HL-60 (cell line): ENCODE results near the gene PSENEN.

ENCODE experiments used
- DNase-seq, 2 experiments: peaks; one replicate each; pipeline ENCODE4 v3.0.0-alpha.2; 2010 to 2020; ENCODE audit warnings: low read depth in 1 of 2, low spot score in 1 of 2
- H3K27ac ChIP-seq: fragments of 250-450 bp; sonication (Bioruptor Pico); replicated peaks from 2 replicates; pipeline ENCODE4 v1.5.1; 2020; ENCODE audit warnings: mild to moderate bottlenecking, moderate library complexity
- H3K27me3 ChIP-seq: fragments of 250-450 bp; sonication (Bioruptor Pico); 2 replicates; pipeline ENCODE4 v1.5.1; 2021; ENCODE audit warnings: mild to moderate bottlenecking, moderate library complexity; ENCODE audit not compliant: insufficient read depth, poor library complexity, severe bottlenecking
- H3K4me3 ChIP-seq: replicated peaks from 2 replicates; pipeline ENCODE4 v1.5.1; 2011; ENCODE audit warnings: mild to moderate bottlenecking, control low read depth, low read length; ENCODE audit not compliant: insufficient read depth
- CTCF ChIP-seq: IDR thresholded peaks from one replicate; pipeline ENCODE4 v1.5.1; 2011; ENCODE audit warnings: low read length, control low read depth, inconsistent platforms; ENCODE audit not compliant: insufficient read depth
- GABPA ChIP-seq: IDR thresholded peaks from 2 replicates; pipeline ENCODE4 v1.6.1; 2012; ENCODE audit warnings: low read depth
- POLR2AphosphoS5 ChIP-seq: IDR thresholded peaks from 2 replicates; pipeline ENCODE4 v1.6.1; 2012; ENCODE audit warnings: low read depth
- REST ChIP-seq: IDR thresholded peaks from 2 replicates; pipeline ENCODE4 v1.6.1; 2012; ENCODE audit warnings: low read depth; ENCODE audit not compliant: insufficient replicate concordance
- SPI1 ChIP-seq: IDR thresholded peaks from 2 replicates; pipeline ENCODE4 v1.6.1; 2012; ENCODE audit warnings: low read depth, mild to moderate bottlenecking, borderline replicate concordance

The PSENEN gene

DNA sequence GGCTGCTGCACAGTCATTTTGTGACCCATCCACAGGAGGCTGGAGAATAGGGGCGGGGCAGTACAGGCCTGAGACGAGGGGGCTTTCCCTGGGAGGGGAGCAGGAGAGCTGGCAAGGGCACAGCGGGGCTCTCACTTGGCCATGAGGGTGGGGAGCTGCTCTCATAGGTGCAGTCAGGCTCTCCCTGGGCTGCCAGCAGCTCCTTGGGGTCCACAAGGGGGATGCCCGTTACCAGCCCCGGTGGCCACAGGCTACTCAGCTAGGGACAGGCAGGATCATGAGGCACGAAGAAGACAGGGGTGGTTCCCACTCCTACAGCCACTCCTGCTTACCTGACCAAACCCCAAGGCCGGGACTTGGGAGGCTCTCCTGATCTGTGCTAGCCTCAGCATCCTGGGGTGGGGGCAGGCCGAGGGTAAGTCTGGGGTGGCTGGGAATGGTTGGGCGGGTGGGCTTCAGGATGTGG lies 46.4 kb downstream of the PSENEN start:
- Histone ChIP-seq H3K27me3 (peaks cover 4% of the 10 kb centered on the region), H3K27ac (no peak overlapping the region), H3K4me3 (no peak overlapping the region)
- DNase-seq: no peak
- no peak for TF ChIP-seq SPI1
- no peak for TF ChIP-seq POLR2AphosphoS5
- no peak for TF ChIP-seq GABPA
- no peak for TF ChIP-seq CTCF
- TF ChIP-seq REST: no peak

DNA sequence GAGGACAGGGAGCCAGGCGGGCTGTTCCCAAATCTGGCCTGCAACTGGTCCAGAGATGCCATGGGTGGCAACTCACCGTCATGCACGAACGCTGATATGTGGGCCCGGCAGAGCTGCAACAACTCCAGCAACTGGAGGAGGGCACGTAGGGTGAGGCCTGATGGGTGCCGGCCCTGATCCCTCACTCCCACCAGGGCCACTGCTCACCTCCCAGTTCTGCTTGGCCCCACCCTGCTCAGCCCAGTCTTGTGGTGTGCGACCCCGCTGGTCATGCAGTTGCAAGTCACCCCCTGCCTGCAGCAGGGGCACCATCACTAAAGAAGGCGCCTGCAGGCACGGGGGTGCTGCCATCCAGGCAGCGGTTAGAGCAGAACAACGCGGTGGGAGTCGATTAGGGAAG lies 46.9 kb downstream of the PSENEN start:
- TF ChIP-seq POLR2AphosphoS5: no peak
- no peak for TF ChIP-seq REST
- TF ChIP-seq SPI1: no peak
- TF ChIP-seq GABPA: no peak
- TF ChIP-seq CTCF: no peak
- no peak overlapping the region for H3K27ac ChIP-seq

DNA sequence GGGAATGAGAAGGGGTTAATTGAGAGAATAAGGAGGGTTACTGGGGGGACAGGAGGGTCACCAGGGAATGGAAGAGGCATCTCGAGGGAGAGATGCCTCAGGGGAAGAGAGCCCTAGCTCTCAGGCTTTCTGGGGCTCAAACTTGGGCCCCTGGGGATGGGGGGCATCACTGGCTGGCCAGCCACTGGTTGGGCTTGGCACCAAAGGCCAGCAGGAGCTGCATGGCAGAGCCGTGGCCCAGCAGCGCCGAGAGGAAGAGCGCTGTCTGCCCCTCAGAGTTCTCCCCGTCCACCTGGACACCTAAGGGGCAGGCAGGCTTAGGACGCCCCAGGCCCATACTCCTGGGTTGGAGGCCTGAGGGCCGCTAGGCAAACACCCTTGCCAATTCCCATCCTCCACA lies 47.4 kb downstream of the PSENEN start:
- no peak overlapping the region for H3K27ac ChIP-seq
- no peak overlapping the region for H3K4me3 ChIP-seq
- TF ChIP-seq CTCF: no peak
- no peak for TF ChIP-seq SPI1
- no peak for TF ChIP-seq GABPA
- TF ChIP-seq POLR2AphosphoS5: no peak
- no peak for DNase-seq
- H3K27me3 ChIP-seq: peaks cover 8% of the 10 kb centered on the region

More for the DNA sequence above, 46.9 kb downstream of the PSENEN start:
- no peak overlapping the region for H3K4me3 ChIP-seq
- no peak for DNase-seq
- peaks cover 8% of the 10 kb centered on the region for H3K27me3 ChIP-seq
